HG03039 (cell line): ENCODE results near the gene CUL9.
A peak's percentile ranks its signal among the peaks of the same experiment; 100 is the strongest.

Source experiments
- ATAC-seq: cut with Tn5 transposase; IDR thresholded peaks from one replicate; pipeline ENCODE4 v1.9.1; 2021; ENCODE audit warnings: mild to moderate bottlenecking, moderate library complexity; ENCODE audit not compliant: unreplicated experiment

Gene CUL9

GRCh38 chr6:43172104-43173007 lies 9.6 kb upstream of the CUL9 start:
- no peak for ATAC-seq

GRCh38 chr6:43173591-43174262 lies 8.3 kb upstream of the CUL9 start:
- no peak for ATAC-seq

GRCh38 chr6:43174263-43175112 lies 7.5 kb upstream of the CUL9 start:
- ATAC-seq = peak; percentile 55

- no peak for ATAC-seq
These were observed 6.1 kb upstream of the CUL9 start for GRCh38 chr6:43175676-43176422.

GRCh38 chr6:43176423-43176786 lies 5.6 kb upstream of the CUL9 start:
- ATAC-seq = no peak

- ATAC-seq = no peak
These were observed 3.8 kb upstream of the CUL9 start for GRCh38 chr6:43178150-43178549.

- ATAC-seq = no peak
These were observed 2.8 kb upstream of the CUL9 start for GRCh38 chr6:43178951-43179830.

GRCh38 chr6:43180058-43180457 lies 1.9 kb upstream of the CUL9 start:
- no peak for ATAC-seq

GRCh38 chr6:43180985-43181384 lies 1.0 kb upstream of the CUL9 start:
- no peak for ATAC-seq

- ATAC-seq = no peak
These were observed 415 bp upstream of the CUL9 start for GRCh38 chr6:43181621-43181941.

- ATAC-seq = no peak
These were observed 1.4 kb downstream of the CUL9 start for GRCh38 chr6:43183441-43183840.

- ATAC-seq = no peak
These were observed 2.4 kb downstream of the CUL9 start for GRCh38 chr6:43184268-43184985.

GRCh38 chr6:43185391-43185985 lies 3.5 kb downstream of the CUL9 start:
- no peak for ATAC-seq

GRCh38 chr6:43186019-43186418 lies 4.0 kb downstream of the CUL9 start:
- ATAC-seq = no peak

- no peak for ATAC-seq
These were observed 4.7 kb downstream of the CUL9 start for GRCh38 chr6:43186706-43187105.

GRCh38 chr6:43187821-43188220 lies 5.8 kb downstream of the CUL9 start:
- ATAC-seq = no peak

- ATAC-seq = no peak
These were observed 6.4 kb downstream of the CUL9 start for GRCh38 chr6:43188426-43188825.

GRCh38 chr6:43189776-43190304 lies 7.8 kb downstream of the CUL9 start:
- no peak for ATAC-seq

- ATAC-seq = no peak
These were observed 10.9 kb downstream of the CUL9 start for GRCh38 chr6:43192911-43193310.
